Astrocyte of the hippocampus (primary cell): ENCODE measurements around the gene PKP3.
"Not testable (repeated sequence)": the region's sequence is repeated elsewhere in the genome, so short reads cannot be mapped to it uniquely, and the experiment has no call there.

Source experiments
- DNase-seq: peaks from one replicate; pipeline ENCODE4 v3.0.0; 2011; ENCODE audit warnings: low read depth, low spot score

Gene PKP3

GRCh38 chr11:394858-395655 is 1.0 kb downstream of the PKP3 start:
- no peak for DNase-seq

DNA sequence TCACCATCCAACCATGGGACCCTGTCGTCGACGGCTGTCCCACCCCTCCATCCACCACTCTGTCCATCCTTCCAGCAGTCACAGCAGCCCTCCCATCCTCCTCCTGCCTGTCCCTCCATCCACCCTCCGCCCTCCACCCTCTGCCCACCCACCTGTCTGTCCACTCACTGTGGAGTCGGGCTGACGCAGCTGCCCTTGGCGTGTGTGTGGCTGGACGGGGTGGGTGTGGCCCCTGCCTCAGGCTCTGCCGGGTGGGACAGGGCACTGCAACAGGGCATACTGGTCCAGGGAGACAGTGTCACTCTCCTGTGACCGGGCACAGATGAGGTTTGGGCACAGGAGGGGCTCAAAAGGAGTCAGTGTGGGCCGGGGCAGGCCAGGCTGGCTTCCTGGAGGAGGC is 1.9 kb downstream of the PKP3 start:
- DNase-seq = no peak

DNA sequence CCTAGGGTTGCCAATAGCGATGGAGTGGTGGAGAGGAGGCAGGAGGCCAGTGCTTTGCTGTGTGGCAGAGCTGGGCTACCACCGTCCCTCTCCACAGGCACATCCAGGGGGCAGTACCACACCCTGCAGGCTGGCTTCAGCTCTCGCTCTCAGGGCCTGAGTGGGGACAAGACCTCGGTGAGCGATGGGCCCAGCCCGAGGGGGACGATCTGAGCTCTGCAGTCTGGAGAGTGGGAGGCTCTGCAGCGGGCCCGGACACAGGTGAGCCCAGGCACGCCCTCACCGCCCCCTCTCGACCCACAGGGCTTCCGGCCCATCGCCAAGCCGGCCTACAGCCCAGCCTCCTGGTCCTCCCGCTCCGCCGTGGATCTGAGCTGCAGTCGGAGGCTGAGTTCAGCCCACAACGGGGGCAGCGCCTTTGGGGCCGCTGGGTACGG is 2.5 kb downstream of the PKP3 start:
- DNase-seq = peak; percentile 60

DNA sequence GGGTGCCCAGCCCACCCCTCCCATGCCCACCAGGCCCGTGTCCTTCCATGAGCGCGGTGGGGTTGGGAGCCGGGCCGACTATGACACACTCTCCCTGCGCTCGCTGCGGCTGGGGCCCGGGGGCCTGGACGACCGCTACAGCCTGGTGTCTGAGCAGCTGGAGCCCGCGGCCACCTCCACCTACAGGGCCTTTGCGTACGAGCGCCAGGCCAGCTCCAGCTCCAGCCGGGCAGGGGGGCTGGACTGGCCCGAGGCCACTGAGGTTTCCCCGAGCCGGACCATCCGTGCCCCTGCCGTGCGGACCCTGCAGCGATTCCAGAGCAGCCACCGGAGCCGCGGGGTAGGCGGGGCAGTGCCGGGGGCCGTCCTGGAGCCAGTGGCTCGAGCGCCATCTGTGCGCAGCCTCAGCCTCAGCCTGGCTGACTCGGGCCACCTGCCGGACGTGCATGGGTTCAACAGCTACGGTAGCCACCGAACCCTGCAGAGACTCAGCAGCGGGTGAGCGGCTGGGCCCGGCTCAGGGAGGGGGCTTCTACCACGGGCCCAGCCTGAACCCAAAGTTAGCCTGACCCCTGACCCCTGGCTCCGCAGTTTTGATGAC is 3.0 kb downstream of the PKP3 start:
- peak; percentile 87 for DNase-seq

DNA sequence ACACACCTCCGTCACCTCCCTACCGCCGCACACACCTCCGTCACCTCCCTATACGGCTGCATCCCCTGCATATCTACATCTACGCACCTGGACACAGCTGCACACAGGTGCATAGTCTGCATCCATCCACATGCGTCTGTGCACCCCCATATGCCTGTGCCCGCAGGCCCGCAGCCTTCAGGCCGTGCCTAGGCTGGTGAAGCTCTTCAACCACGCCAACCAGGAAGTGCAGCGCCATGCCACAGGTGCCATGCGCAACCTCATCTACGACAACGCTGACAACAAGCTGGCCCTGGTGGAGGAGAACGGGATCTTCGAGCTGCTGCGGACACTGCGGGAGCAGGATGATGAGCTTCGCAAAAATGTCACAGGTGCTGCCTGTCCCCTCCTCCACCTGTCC is 4.8 kb downstream of the PKP3 start:
- DNase-seq = no peak

GRCh38 chr11:399731-400211 is 5.8 kb downstream of the PKP3 start:
- DNase-seq = no peak

GRCh38 chr11:400241-400689 is 6.3 kb downstream of the PKP3 start:
- DNase-seq = no peak

DNA sequence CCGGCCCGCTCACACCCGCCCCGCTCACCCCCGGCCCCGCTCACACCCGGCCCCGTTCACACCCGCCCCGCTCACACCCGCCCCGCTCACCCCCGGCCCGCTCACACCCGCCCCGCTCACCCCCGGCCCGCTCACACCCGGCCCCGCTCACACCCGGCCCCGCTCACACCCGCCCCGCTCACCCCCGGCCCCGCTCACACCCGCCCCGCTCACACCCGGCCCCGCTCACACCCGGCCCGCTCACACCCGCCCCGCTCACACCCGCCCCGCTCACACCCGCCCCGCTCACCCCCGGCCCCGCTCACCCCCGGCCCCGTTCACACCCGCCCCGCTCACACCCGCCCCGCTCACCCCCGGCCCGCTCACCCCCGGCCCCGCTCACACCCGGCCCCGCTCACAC is 7.2 kb downstream of the PKP3 start:
- DNase-seq = not testable (repeated sequence)

GRCh38 chr11:403021-403760 is 9.2 kb downstream of the PKP3 start:
- no peak for DNase-seq

DNA sequence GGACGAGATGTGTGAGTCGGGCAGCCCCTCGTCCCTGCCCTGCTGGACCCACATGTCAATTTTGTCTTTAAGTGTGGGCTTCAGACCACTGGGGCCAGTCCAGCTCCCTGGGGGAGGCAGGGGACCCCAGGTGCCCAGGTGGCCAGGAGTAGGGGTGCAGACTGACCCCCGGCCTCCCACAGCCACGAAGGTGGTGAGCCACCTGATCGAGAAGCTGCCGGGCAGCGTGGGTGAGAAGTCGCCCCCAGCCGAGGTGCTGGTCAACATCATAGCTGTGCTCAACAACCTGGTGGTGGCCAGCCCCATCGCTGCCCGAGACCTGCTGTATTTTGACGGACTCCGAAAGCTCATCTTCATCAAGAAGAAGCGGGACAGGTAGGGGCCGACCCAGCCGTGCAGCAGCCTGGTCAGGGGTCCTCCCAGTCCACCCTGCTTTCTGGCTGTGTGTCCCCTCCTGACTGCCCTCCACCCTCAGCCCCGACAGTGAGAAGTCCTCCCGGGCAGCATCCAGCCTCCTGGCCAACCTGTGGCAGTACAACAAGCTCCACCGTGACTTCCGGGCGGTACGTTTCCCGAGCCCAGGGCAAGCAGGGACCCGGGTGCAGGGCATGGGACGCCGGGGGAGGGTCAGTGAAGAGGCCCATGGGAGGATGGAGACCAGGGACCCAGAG is 9.9 kb downstream of the PKP3 start:
- no peak for DNase-seq

GRCh38 chr11:404551-405264 is 10.7 kb downstream of the PKP3 start:
- no peak for DNase-seq

- DNase-seq = peak; percentile 58
Observed at GRCh38 chr11:405323-405953, 11.4 kb downstream of the PKP3 start.

GRCh38 chr11:405954-406795 is 12.2 kb downstream of the PKP3 start:
- DNase-seq = no peak

DNA sequence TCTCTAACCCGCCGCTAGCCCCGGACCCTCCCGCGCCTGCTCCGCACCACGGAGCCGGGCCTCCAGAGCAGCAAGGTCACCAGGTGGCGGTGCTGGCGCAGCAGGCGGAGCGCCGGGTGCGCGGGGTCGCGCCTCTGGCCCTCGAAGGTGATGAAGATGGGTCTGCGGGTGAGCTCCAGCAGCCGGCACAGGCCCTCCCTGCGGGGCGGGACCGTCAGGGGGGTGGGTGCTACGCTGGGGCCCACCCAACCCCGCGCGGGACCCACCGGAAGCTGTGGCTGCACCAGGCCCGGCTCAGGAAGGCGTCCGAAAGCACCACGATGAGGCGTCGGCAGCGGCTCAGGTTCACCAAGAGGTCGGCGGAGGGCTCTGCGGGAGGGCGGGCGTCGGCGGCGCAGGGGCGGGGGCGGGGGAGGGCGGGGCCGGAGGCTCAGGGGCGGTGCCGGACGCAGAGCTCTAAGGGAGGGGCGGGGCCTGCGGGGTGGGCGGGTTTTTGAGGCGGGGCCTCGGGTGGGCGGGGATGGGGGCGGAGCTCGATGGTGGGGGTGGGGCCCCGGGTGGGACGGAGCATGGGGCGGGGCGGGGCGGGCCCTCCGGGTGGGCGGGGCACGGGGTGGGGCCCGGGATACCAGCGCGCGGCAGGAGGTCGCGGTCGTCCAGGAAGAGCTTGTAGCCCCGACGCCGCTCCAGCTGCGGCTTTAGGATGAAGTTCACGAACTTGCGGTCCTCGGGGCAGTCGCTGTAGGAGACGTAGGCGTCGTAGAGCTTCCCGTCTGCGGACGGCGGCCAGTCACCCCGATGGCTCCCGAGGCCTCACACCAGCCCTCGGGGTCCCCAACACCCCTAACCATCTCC is 13.0 kb downstream of the PKP3 start:
- peak; percentile 80 for DNase-seq

GRCh38 chr11:407651-408123 is 13.7 kb downstream of the PKP3 start:
- DNase-seq = no peak

DNA sequence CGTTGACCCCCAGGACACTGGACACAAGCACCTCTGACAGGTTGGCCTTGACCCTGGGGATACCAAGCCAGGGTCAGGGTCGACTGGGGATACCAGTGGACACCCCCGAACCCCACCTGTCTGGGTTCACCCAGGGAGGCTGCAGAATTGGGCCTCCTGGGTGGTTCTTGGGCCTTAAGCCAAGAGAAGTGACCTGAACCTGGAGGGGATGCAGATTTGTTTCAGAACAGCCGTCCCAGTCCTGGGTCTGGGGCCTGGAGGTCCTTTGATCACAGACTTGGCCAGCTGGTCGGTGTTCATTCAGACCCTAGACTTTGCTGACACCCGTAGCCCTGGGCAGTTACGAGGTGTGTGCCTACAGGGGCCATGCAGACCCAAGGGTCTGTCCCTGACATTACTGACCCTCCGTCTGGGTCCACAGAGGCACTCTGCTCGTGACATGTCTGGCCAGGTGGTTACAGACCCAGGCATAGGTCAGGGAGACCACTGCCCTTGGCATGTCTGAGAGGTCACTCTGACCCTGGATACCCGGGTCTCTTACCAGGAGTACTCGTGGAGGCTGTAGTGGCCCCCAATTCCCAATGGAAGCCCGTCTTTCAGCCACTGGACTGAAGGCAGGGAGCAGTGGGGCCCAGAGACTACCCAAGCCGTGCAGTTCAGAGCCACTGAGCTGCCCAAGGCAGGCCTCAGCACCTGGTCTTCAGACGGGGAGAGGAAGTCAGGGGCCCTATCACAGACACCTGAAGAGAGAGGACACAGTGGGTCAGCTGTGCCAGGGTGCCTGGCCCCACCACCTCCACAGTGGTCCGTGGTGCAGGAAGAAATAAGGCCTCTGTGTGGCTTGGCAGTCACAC is 14.4 kb downstream of the PKP3 start:
- no peak for DNase-seq

DNA sequence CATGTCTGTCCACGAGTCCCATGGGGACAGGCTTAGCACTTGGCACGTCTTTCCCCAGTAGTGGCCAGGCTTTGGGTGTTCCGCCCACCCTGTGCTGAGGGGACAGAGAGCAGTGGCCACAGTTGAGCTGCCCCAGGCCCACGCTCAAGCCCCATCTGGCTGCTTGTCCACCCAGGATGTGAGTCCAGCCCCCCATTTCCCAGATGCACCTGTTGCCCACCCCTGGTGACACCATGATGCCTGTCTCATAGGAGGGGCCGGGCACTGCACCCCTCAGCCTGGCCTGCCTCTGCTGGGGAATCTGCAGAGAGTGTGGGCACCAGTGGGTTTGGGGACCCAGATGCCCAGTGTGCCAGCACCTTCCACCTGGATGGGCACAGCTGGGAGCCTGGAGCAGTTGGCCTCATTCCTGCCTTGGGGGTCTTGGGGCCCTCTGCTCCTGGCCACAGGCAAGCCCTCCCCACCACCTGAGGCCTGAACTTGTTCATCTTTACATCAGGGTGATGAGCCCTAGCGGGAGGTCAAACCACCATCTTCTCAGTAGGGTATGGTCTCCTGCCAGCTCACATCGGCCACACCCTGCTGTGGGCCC is 15.1 kb downstream of the PKP3 start:
- no peak for DNase-seq
